K562 (cell line): ENCODE data around the gene TNNT3. TPM values are rescaled to one million over a fixed set of nuclear protein-coding genes. Genes with fewer than 3 reads are reported as not detected.

Experiments used
- ATAC-seq: fragments of 200-7000 bp; cut with Tn5 transposase; 3 replicates; pipeline ENCODE4 v1.9.1; 2020; ENCODE audit warnings: moderate library complexity
- BruUV-seq: library from RNA; stranded (reverse); fragments of 400-500 nt; replicated peaks from 2 replicates; lab custom pipeline; 2021; lab: Mats Ljungman, UMichigan
- CTCF ChIA-PET: fragments of 300-600 bp; formaldehyde crosslinking; extraction: SDS; loops from one replicate; lab custom pipeline; 2021; ENCODE audit warnings: low intra/inter-chr PET ratio; lab: Yijun Ruan, JAX
- POLR2A ChIA-PET: fragments of 300-600, 350-650 bp; sonication (Branson Sonifier 250); formaldehyde crosslinking; extraction: SDS; loops from one replicate; lab custom pipeline; 2021; ENCODE audit warnings: antibody characterized with exemption, inconsistent platforms; lab: Yijun Ruan, JAX
- DNase-seq, 4 experiments: peaks; one replicate each; pipeline versions ENCODE4 v3.0.0 to v3.0.0-alpha.2; 2011 to 2018; ENCODE audit warnings: low spot score in 3 of 4, mixed read lengths in 3 of 4; ENCODE audit errors: extremely low read depth in 1 of 4
- FAIRE-seq: peaks from 2 replicates; lab custom pipeline; 2011; peaks lifted over from hg19 to GRCh38; lab: Jason Lieb, UNC
- H2AFZ ChIP-seq: 2 replicates; pipeline ENCODE4 v1.6.0; 2011; ENCODE audit warnings: low read depth, low read length, control low read depth, inconsistent platforms
- H3K27ac ChIP-seq: fragments of 200-600 bp; 3 replicates; pipeline ENCODE4 v1.8.0; 2011; ENCODE audit warnings: low read depth, mild to moderate bottlenecking, control low read depth, inconsistent platforms, low read length, moderate library complexity, mixed read lengths; ENCODE audit errors: extremely low read depth
- H3K27me3 ChIP-seq, 2 experiments: fragments of 300-600 bp in 1 of 2; 2 replicates in 1 of 2; 3 replicates in 1 of 2; pipeline versions ENCODE4 v1.6.0 to v1.8.0; 2011; ENCODE audit warnings: inconsistent platforms in 2 of 2, low read length in 2 of 2, mild to moderate bottlenecking in 1 of 2, mixed read lengths in 1 of 2, moderate library complexity in 1 of 2; ENCODE audit not compliant: control insufficient read depth in 2 of 2, insufficient read depth in 2 of 2
- H3K36me3 ChIP-seq: fragments of 300-600 bp; 3 replicates; pipeline ENCODE4 v1.8.0; 2011; ENCODE audit warnings: mild to moderate bottlenecking, low read length, inconsistent platforms; ENCODE audit not compliant: control insufficient read depth, insufficient read depth
- H3K4me1 ChIP-seq, 2 experiments: fragments of 200-600 bp in 1 of 2; replicated peaks in 1 of 2; 2 replicates in 1 of 2; 3 replicates in 1 of 2; pipeline versions ENCODE4 v1.5.1 to v1.8.0; 2011; ENCODE audit warnings: inconsistent platforms in 2 of 2, low read length in 2 of 2, mild to moderate bottlenecking in 1 of 2, mixed read lengths in 1 of 2, moderate library complexity in 1 of 2; ENCODE audit not compliant: control insufficient read depth in 2 of 2, insufficient read depth in 2 of 2
- H3K4me2 ChIP-seq: 2 replicates; pipeline ENCODE4 v1.6.1; 2011; ENCODE audit warnings: low read length, control low read depth, inconsistent platforms, mixed read lengths; ENCODE audit not compliant: insufficient read depth
- H3K4me3 ChIP-seq: fragments of 200-600 bp; sonication (generic), shearing (Covaris generic); 2 replicates; pipeline ENCODE4 v1.5.1; 2016; ENCODE audit warnings: control low read depth, inconsistent platforms
- H3K79me2 ChIP-seq: fragments of 200-600 bp; 3 replicates; pipeline ENCODE4 v1.8.0; 2011; ENCODE audit warnings: low read length, inconsistent platforms; ENCODE audit not compliant: control insufficient read depth, insufficient read depth
- H3K9ac ChIP-seq, 2 experiments: 2 replicates each; pipeline versions ENCODE4 v1.6.0 to v1.6.1; 2011; ENCODE audit warnings: low read depth in 2 of 2, low read length in 2 of 2, control low read depth in 1 of 2, inconsistent platforms in 1 of 2, mild to moderate bottlenecking in 1 of 2, mixed read lengths in 1 of 2; ENCODE audit not compliant: insufficient read depth in 1 of 2
- H3K9me1 ChIP-seq: one replicate; pipeline ENCODE4 v1.6.0; 2011; ENCODE audit warnings: inconsistent platforms, mild to moderate bottlenecking, low read length, moderate library complexity; ENCODE audit not compliant: control insufficient read depth, insufficient read depth
- H3K9me3 ChIP-seq: replicated peaks from 2 replicates; pipeline ENCODE4 v1.5.1; 2011; ENCODE audit warnings: low read depth, low read length, inconsistent platforms; ENCODE audit not compliant: control insufficient read depth, insufficient read depth
- H4K20me1 ChIP-seq: replicated peaks from 2 replicates; pipeline ENCODE4 v1.6.1; 2011; ENCODE audit warnings: low read length, inconsistent platforms, mixed read lengths; ENCODE audit not compliant: control insufficient read depth, insufficient read depth
- ADNP ChIP-seq: fragments of 200-800 bp; sonication (Bioruptor generic); IDR thresholded peaks from 2 replicates; pipeline ENCODE4 v1.6.1; 2016; ENCODE audit warnings: missing genetic modification characterization, missing compliant biosample characterization
- C11orf30 ChIP-seq: fragments of 450-650 bp; IDR thresholded peaks from 2 replicates; pipeline ENCODE4 v1.6.1; 2016; ENCODE audit warnings: low read depth, mild to moderate bottlenecking
- CCAR2 ChIP-seq: fragments of 200-400 bp; formaldehyde crosslinking; IDR thresholded peaks from 2 replicates; pipeline ENCODE4 v1.6.1; 2017; ENCODE audit warnings: mild to moderate bottlenecking, low read depth, low read length
- DIDO1 ChIP-seq: fragments of 450-650 bp; IDR thresholded peaks from 2 replicates; pipeline ENCODE4 v1.6.1; 2016; ENCODE audit warnings: low read depth, missing biosample characterization, missing genetic modification characterization
- ELK3 ChIP-seq: fragments of 450-650 bp; formaldehyde crosslinking; IDR thresholded peaks from 2 replicates; pipeline ENCODE4 v1.4.0; 2020; ENCODE audit warnings: mild to moderate bottlenecking
- FOXM1 ChIP-seq, 2 experiments: fragments of 450-650 bp in 1 of 2; sonication (generic) in 1 of 2; formaldehyde crosslinking in 1 of 2; IDR thresholded peaks; 2 replicates each; pipeline versions ENCODE4 v1.6.1 to v1.9.0; 2017 to 2022; ENCODE audit warnings: low read depth in 2 of 2, mild to moderate bottlenecking in 2 of 2, missing genetic modification reagents in 1 of 2, moderate library complexity in 1 of 2
- HIVEP1 ChIP-seq: fragments of 250-450 bp; sonication (Bioruptor Pico); IDR thresholded peaks from 2 replicates; pipeline ENCODE4 v1.4.0; 2020; ENCODE audit warnings: mild to moderate bottlenecking
- RBM15 ChIP-seq: fragments of 200-400 bp; formaldehyde crosslinking; IDR thresholded peaks from 2 replicates; pipeline ENCODE4 v1.6.1; 2018; ENCODE audit warnings: mild to moderate bottlenecking, low read length, moderate library complexity; ENCODE audit not compliant: insufficient read depth
- SMARCC2 ChIP-seq: fragments of 450-650 bp; IDR thresholded peaks from 2 replicates; pipeline ENCODE4 v1.6.1; 2017; ENCODE audit warnings: antibody characterized with exemption, moderate library complexity, mild to moderate bottlenecking, low read depth
- SNAPC5 ChIP-seq: fragments of 250-450 bp; sonication (Bioruptor Pico); IDR thresholded peaks from 2 replicates; pipeline ENCODE4 v1.8.0; 2021; ENCODE audit warnings: moderate library complexity, mild to moderate bottlenecking, inconsistent platforms
- SNIP1 ChIP-seq: fragments of 450-650 bp; IDR thresholded peaks from 2 replicates; pipeline ENCODE4 v1.7.1; 2017; ENCODE audit warnings: low read depth, mild to moderate bottlenecking
- ZMIZ1 ChIP-seq, 2 experiments: fragments of 150-350 bp in 1 of 2; IDR thresholded peaks; 2 replicates each; pipeline ENCODE4 v1.6.1; 2012 to 2016; ENCODE audit warnings: low read depth in 2 of 2, low read length in 2 of 2, mild to moderate bottlenecking in 1 of 2, moderate library complexity in 1 of 2
- ZNF764 ChIP-seq: fragments of 250-450 bp; sonication (Bioruptor Pico); IDR thresholded peaks from 2 replicates; pipeline ENCODE4 v1.4.0; 2020; ENCODE audit warnings: low read depth, mild to moderate bottlenecking, moderate library complexity
- WGBS: fragments of 100-300 bp; shearing (Covaris generic); methylation state at CpG from one replicate; pipeline ENCODE4 v1.1.6; 2016; ENCODE audit warnings: low coverage, mixed read lengths; ENCODE audit not compliant: insufficient coverage; ENCODE audit errors: missing lambda C conversion rate; 5-methylcytosine and 5-hydroxymethylcytosine counted together
- in situ Hi-C: fragments of 300-500 bp; cut with MboI; formaldehyde crosslinking; loops from 4 replicates; pipeline ENCODE4 v1.15.0; 2018; ENCODE audit warnings: inconsistent platforms, mixed read lengths
- intact Hi-C: fragments of 100-400 bp; cut with micrococcal nuclease; formaldehyde crosslinking; loops from 2 replicates; pipeline ENCODE4 v1.14.2; 2022
- polyA plus RNA-seq, 8 experiments: library from polyadenylated mRNA; depleted of rRNA in 4 of 8; stranded (reverse) in 5 of 8; unstranded in 3 of 8; fragments of >200 nt; fragmentation: Nextera tagmentation in 2 of 8; fragmentation: Illumina TruSeq in 1 of 8; extraction: Ambion mirVana in 2 of 8; extraction: Trizol in 1 of 8; gene quantifications; 2 replicates each; pipeline versions ENCODE4 v1.2.1 to v1.2.3, GENCODE V29; 2011 to 2014; ENCODE audit warnings: inconsistent platforms in 1 of 8, missing spikeins in 1 of 8
- total RNA-seq, 7 experiments: library from RNA; depleted of rRNA in 6 of 7; stranded (reverse); fragments of >200 nt in 6 of 7; fragmentation: Illumina TruSeq in 2 of 7; extraction: Trizol in 2 of 7; gene quantifications; 2 replicates each; pipeline versions ENCODE4 v1.2.1 to v1.2.3, GENCODE V29; 2011 to 2021; ENCODE audit warnings: low replicate concordance in 1 of 7

The TNNT3 gene
- total and polyA plus RNA-seq, 9 of the 15 experiments (the other 6 are each of a cell fraction or from before 2014, with no cell fraction given), result 0.10 TPM; not detected in 8

- intact Hi-C loops, result no loop called here
- no peaks in the 10 kb centered on the region for H3K9me3 ChIP-seq
- H3K4me1 ChIP-seq, result no peaks in the 10 kb centered on the region
- no peak for TF ChIP-seq ZMIZ1 (IDR thresholded peaks at IDR 0.05; ENCODE audit: low read depth in 2 of 2, low read length in 2 of 2)
- no peak for TF ChIP-seq SNIP1
- no peak for TF ChIP-seq HIVEP1 (CRISPR knock-in tag)
- no peak for TF ChIP-seq ELK3 (CRISPR knock-in tag)
- TF ChIP-seq FOXM1 (IDR thresholded peaks at IDR 0.05; ENCODE audit: low read depth), result no peak
- no peak for TF ChIP-seq FOXM1 (CRISPR knock-in tag; IDR thresholded peaks at IDR 0.05; ENCODE audit: low read depth)
- TF ChIP-seq RBM15, result no peak
- no peak for TF ChIP-seq SMARCC2
- TF ChIP-seq CCAR2, result no peak
- TF ChIP-seq DIDO1 (tag), result no peak
- TF ChIP-seq ADNP (tag), result no peak
- no peak for TF ChIP-seq ZNF764 (CRISPR knock-in tag)
- TF ChIP-seq SNAPC5, result no peak
- no peak for TF ChIP-seq C11orf30
- H3K27ac ChIP-seq, result no peak overlapping the region
- FAIRE-seq (no peak), ATAC-seq (no peak), DNase-seq (no peak)
- no peak overlapping the region for H3K4me2 ChIP-seq
- CTCF ChIA-PET, result interaction anchor here (3.3 kb wide), 1 partner anchor 53 kb away, joined by 25 read pairs; no protein-coding TSS in a partner anchor
- no TSS peak for BruUV-seq
- POLR2A ChIA-PET, result interaction anchor here (0.7 to 1.1 kb wide), 2 partner anchors 12 to 185 kb away, joined by 3 read pairs; no protein-coding TSS in a partner anchor
- no peak overlapping the region for H3K4me3 ChIP-seq
- H3K9ac ChIP-seq, result no peak overlapping the region
- H4K20me1 ChIP-seq, result no peaks in the 10 kb centered on the region
- no peaks in the 10 kb centered on the region for H3K9me1 ChIP-seq
- no peaks in the 10 kb centered on the region for H3K79me2 ChIP-seq
- WGBS, result no CpG with 5 or more reads among the region's 6 CpGs
- H3K27me3 ChIP-seq, result no peaks in the 10 kb centered on the region
- in situ Hi-C loops, result no loop called here
- no peak overlapping the region for H2AFZ ChIP-seq
- no peaks in the 10 kb centered on the region for H3K36me3 ChIP-seq
These were observed 29.8 kb downstream of the TNNT3 start for GRCh38 chr11:1949302-1949701.
